ENCODE results near the gene MAGI2.
"Not testable (repeated sequence)": the region's sequence is repeated elsewhere in the genome, so short reads cannot be mapped to it uniquely, and the experiment has no call there.

MAGI2 gene

DNA sequence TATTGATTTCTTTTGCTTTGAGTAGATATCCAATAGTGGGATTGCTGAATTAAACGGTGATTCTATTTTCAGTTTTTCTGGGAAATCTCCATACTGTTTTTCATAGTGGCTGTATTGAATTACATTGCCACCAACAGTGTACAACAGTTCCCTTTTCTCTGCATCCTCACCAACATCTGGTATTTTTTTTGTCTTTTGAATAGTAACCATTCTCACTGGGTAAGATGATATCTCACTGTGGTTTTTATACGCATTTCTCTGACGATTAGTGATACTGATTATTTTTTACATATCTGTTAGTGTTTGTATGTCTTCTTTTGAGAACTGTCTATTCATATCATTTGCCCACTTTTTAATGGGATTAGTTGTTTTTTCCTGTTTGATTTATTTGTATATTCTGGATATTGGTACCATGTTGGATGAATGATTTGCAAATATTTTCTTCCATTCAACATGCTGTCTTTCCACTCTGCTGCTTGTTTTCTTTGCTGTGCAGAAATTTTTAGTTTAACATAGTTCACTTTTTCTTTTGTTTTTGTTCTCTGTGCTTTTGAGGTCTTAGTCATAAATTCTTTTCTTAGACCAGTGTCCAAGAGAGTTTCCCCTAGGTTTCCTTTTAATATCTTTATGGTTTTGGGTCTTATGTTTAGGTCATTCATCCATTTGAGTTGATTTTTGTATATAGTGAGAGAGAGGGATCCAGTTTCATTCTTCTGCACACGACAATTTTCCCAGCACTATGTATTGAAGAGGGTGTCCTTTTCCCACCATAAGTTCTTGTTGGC, 1070.2 kb downstream of the MAGI2 start:
- no peak for DNase-seq

GRCh38 chr7:78379148-78379547, 1074.3 kb downstream of the MAGI2 start:
- no peak for DNase-seq

DNA sequence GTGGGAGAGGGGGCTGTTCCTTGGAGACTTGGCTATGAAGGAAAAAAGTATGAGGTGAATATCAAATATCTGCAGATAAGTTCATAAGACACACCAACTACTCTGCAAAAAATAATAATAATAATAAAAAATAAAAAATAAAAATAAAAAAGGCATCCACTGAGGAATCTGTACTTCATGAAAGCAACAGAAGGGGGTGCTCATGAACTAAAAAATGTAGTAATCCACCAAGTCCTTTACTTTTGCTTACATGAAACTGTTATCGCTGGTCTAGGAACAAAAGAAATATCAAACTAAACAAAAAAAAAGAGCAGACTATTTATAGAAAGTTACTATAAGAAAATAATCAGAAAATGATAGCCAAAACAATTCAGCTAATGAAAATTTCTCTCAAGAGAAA, 1075.9 kb downstream of the MAGI2 start:
- no peak for DNase-seq

GRCh38 chr7:78370936-78371335, 1082.5 kb downstream of the MAGI2 start:
- no peak for DNase-seq

- no peak for DNase-seq
These were observed 1084.7 kb downstream of the MAGI2 start for GRCh38 chr7:78368771-78369170.

DNA sequence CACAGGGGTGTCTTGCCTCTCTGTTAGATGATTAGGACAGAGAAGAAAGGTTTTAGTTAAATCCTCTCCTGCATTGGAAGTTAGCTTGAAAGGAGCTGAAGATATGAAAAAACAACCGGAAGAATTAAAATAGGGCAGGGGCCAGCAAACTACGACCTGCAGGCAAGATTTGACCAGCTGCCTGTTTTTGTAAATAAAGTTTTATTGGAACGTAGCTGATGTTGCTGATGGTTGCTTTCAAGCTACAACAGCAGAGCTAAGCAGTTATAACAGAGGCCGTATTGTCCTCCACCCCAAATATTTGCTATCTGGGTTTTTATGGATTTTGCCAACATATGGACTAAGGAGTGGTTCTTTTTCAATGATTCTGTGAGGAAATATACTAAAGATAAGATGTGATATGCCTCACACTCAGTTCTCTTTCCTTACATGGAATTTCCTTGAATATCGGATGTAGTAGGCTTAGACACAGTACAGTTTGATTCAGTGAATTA, 1086.1 kb downstream of the MAGI2 start:
- no peak for DNase-seq

DNA sequence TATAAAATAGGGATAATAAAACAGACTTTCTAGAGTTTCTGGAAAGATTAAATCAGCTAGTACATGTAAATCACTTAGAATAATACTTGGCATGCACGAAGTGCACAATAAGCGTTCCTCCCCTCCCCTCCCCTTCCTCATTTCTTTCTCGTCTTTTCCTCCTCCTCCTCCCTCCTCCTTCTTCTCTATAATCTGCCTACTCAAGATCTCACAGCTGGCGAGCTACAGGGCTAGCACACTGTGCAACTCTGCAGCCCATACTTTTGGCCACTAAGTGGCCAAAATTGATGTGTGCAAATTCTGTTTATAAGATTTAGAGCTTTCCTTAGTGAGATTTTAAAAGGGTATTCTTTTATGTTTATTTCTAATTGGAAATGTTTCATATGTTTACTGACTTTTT, 1089.6 kb downstream of the MAGI2 start:
- no peak for DNase-seq

DNA sequence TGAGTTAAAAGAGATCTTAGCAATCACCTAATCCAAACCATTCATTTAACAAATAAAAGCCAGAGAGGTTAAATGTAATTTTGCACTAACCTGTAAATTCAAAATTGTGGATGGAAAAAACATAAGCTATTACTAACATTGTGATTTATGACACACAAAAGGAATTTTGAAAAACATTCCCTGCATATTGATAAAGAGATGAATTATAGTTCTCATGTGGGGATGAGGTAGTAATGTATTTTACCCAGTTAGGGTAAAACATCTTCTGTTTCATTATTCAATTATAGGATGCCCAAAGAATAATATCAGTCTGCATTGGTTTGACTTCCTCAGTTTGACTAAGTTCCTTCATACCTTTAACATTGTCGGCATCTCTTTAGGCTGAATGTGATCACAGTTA, 1093.6 kb downstream of the MAGI2 start:
- no peak for DNase-seq

- no peak for DNase-seq
These were observed 1095.8 kb downstream of the MAGI2 start for GRCh38 chr7:78357709-78358108.

DNA sequence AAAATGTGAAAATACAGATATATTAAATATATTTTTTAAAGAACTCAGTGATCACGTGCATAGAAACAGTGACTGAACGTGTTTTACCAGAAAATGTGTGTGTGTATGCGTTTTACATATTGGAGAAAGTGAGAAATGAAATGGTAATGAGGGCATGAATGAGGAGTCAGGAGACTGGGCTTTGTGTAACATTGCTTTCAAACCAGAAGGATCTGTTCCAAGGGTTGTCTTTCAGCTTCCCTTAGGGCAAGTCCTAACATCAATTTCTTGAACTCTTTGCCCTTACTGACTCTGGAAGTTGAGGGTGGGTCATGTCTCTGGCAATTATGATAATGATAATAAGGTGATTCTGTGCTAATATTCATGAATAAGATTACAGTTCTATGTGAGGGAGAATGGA, 1097.6 kb downstream of the MAGI2 start:
- no peak for DNase-seq

DNA sequence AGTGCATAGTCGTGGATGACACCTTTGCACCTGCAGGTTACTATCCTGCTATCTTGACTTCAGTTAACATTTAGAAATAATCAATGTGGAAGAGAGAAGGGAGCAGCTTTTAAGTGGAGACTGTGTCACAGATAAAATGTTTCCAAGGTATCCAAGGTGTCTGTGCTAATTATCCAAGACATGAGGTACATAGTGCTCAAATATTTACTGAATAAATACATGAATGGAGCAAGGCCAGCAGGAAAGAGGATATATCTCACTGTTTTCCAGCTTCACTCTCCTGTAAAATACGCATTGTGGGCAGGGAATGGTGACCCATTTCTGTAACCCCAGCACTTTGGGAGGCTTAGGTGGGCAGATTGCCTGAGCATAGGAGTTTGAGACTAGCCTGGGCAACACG, 1102.5 kb downstream of the MAGI2 start:
- DNase-seq, result no peak

GRCh38 chr7:78350391-78350790, 1103.1 kb downstream of the MAGI2 start:
- no peak for DNase-seq

GRCh38 chr7:78346827-78347226, 1106.6 kb downstream of the MAGI2 start:
- DNase-seq, result no peak

- DNase-seq, result no peak
These were observed 1107.5 kb downstream of the MAGI2 start for GRCh38 chr7:78345979-78346378.

DNA sequence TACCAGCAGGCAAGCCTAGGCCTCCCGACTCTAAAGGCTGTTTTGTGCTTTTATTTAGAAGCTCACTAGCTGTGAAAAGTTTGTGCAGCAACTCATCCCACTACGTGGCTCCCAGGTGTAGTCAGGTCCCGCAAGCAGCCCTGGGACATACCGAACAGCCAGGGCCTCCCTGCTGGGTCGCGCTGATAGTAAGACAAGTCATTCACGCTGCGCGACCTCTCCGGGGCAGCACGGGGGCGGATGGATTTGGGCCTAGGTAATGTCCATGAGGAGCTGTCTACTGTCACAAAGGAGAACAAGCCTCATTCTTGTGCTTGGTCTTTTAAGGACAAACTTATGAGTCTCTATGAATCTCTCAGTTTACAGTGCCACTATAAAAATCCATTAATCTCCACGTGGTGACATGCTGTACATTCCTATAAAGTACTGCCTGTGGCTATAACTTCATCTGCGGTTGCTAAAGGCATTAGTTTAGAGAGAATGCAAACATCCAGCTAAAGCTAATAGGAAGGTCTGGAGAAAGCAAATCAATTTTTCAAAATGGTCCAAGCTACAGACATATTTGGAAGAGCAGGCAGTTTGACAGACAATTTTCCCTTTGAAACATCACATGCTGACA, 1108.1 kb downstream of the MAGI2 start:
- DNase-seq, result no peak

- no peak for DNase-seq
These were observed 1119.0 kb downstream of the MAGI2 start for GRCh38 chr7:78334426-78334825.

DNA sequence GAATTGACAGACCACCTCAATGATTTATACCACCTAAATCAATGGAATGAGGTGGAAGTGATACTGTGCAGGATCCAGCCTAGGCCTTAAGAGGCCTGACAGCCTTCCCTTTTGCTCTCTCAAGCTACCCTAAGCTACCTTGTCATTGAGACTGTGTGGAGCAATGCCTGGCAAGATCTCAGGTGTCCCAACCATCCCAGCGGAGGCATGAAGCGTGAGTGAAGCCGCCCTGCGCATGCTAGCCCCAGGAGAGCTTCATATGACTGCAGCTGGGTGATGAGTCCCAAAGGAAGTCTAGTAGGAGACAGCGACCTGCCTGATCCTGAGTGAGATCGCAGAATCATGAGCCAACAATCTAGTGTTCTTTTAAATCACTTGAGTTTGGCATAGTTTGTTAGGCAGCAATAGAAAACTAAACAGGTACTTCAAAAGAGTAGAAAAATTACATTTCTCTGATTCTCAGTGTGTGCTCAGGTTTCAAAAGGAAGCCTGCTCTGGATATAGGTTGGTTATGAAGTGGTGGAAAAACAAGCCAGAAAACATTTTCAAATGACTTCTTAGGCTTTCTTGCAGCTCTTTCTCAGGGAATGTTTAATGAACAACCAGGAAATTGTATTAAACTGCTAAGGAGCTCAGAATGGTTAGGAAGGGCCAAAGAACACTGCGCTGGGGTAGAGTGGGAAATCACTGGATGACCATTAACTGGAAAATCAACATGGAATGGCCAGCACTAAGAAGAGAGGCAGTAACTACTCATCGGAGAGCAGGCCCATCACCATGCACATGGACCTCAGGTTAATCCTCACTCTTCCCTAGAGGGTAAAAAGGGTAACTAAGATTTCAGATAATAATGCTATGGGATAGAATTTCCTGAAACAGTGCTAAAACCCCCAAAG, 1119.7 kb downstream of the MAGI2 start:
- no peak for DNase-seq

DNA sequence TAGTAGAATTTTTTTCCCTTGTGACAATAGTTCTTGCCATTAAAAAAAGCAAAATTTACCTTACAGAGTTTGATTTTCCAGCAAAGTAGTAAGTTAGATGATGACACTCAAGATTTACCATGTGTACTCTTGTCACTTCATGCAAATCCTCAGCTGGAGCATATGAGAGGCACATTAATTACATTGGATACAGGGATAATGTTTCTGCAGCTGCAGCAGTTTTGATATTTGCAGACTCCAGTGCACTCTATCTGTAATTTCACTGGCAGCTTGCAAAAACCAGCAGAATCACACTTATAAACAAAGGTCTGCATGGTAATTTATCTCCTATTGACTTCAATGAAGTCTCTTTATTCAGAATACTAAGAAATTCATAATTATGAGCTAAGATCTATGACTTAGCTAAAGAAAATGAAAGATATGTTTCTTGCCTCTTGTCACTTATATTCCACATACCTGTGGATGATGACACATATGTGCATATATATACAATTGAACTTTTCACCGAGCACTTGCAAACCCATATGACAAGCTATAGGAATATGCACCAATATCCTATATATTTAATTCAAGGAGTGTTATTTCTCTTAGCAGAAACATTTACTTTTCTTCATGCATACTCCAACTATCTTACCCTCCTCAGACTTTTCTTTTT, 1124.3 kb downstream of the MAGI2 start:
- DNase-seq, result no peak

GRCh38 chr7:78327718-78328117, 1125.7 kb downstream of the MAGI2 start:
- no peak for DNase-seq

DNA sequence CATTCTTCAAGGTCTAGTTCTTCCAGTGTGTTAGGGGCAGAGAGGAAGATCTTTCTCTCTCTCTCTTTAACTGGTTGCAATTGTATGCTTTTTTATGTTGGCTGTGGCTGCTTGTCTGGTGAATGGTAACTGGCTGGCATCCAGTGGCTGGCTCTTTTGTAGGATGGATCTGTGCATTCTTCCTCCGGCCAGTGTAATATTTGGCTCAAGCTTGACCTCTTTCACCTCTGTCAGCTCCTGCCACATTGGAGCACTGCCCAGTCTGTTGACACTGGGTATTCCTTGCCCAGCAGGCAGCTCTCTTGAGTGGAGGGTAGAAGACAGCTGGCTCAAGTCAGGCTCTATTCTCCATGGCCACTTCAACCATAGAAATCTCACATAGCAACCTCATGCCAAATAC, 1126.6 kb downstream of the MAGI2 start:
- DNase-seq, result no peak

DNA sequence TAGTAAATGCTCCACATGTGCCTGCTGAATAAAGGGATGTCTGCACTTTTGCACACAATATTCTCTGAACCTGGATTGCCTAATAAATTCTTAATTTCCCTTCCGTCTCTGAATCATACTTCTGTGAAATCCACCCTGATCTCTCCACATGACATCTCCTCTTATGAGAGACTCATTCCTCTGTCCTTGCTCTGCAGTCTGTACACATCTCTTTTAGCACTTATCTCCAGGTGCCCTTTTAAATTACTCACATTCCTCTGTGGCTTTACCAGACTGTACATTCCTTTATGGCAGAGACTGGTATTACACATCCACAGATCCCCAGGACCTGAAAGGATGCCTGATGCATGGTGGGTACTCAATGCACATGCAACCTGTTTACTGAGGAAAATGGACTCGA, 1127.3 kb downstream of the MAGI2 start:
- no peak for DNase-seq

DNA sequence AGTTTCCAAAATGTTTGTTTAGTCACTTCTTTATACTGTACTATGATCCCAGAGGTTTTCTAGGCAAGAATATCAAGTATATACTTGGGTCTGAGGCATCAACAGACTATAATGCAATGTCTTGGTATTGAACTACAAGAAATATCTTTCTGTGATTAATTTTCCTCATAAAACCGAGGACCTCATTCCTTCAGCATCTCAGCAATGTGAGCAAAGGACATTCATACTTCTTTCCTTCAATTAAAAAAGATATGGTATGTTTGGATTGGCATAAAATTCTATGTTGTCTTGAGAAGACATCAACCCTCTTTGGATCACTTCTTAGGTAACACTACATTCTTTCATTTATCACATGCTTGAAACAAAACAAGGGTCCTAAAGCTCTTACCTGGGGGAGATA, 1130.3 kb downstream of the MAGI2 start:
- DNase-seq, result no peak

DNA sequence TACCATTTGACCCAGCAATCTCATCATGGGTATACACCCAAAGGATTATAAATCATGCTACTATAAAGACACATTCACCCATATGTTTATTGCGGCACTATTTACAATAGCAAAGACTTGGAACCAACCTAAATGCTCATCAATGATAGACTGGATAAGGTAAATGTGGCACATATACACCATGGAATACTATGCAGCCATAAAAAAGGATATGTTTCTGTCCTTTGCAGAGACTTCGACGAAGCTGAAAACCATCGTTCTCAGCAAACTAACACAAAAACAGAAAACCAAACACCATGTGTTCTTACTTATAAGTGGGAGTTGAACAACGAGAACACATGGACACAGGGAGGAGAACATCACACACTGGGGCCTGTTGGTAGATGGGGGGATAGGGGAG, 1131.2 kb downstream of the MAGI2 start:
- not testable (repeated sequence) for DNase-seq

All from activated T-cell treated with anti-CD3 and anti-CD28 coated beads, Interleukin-2, amount 50 U/mL, for 1 hour (primary cell).